Muscle layer of duodenum (tissue), 2 donors: Measurements from ENCODE around the gene ZNF577.
"Not testable (repeated sequence)": the region's sequence is repeated elsewhere in the genome, so short reads cannot be mapped to it uniquely, and the experiment has no call there.

ENCODE experiments used
- H3K27ac ChIP-seq: one replicate; pipeline ENCODE4 v1.7.0; 2013; ENCODE audit warnings: mild to moderate bottlenecking, low read length
- H3K27me3 ChIP-seq: one replicate; pipeline ENCODE4 v1.7.0; 2013; ENCODE audit warnings: low read depth, mild to moderate bottlenecking, control low read depth, low read length
- H3K36me3 ChIP-seq, 2 donors: one replicate each; pipeline ENCODE4 v1.7.0; 2013; ENCODE audit warnings: low read length in 2 of 2, control low read depth in 1 of 2, mild to moderate bottlenecking in 1 of 2; ENCODE audit not compliant: insufficient read depth in 2 of 2, control insufficient read depth in 1 of 2
- H3K4me1 ChIP-seq, 2 donors: one replicate each; pipeline ENCODE4 v1.7.0; 2013; ENCODE audit warnings: low read length in 2 of 2, mild to moderate bottlenecking in 2 of 2, control low read depth in 1 of 2, moderate library complexity in 1 of 2; ENCODE audit not compliant: insufficient read depth in 2 of 2, control insufficient read depth in 1 of 2
- H3K4me3 ChIP-seq, 2 donors: one replicate each; pipeline ENCODE4 v1.7.0; 2013; ENCODE audit warnings: low read length in 2 of 2, low read depth in 1 of 2, mild to moderate bottlenecking in 1 of 2
- H3K9me3 ChIP-seq, 2 donors: one replicate each; pipeline ENCODE4 v1.7.0; 2013; ENCODE audit warnings: low read length in 2 of 2, control low read depth in 1 of 2, mild to moderate bottlenecking in 1 of 2; ENCODE audit not compliant: control insufficient read depth in 1 of 2
- donor health status: healthy.

ZNF577 gene

DNA sequence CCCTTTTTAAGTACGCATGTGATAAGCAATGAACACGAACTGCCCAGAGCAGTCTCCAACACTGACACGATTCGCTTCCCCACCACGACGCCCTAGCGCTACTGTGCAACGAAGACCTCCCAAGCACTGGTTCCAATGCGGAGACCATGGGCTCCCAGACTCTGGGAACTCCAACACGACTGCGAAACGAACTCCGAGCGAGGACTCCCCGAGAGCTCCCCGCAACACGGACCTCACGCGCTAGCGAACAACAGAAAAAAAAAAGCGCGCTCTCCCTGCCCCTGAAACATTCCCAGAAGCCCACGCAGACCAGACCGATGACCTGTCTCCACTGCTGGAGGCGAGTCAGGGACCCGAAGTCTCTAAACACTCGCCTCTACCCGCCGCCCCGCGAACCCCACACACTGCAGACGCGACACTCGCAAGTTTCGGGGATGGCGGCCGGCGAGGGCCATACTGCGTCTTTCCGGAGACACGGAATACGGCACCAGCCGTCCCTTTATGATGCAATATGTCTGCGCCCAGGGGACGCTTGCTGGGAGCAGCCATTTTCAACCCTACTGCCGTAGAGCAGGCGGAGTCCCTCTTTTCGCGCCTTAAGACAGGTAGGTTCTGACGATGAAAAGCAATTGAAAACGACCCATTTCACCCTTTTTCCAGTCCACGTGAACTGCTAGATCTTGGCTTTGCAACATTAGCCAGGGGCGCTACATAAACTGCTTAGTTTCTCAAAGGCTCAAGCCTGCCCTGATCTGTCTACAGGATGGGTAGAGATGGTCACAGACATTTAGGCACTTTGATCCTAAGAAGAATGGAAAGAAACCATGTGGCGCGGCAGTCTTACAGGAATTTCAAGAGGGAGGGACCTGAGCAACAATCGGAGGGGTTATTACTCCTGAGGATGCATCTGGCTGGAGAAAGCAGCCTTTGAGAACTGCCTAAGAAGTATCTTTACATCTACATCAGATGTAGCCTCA is at the start of gene ZNF577:
Gene ZNF577 (minus strand): TSS at position 430 of the 977 bp plus-strand sequence. CDS start 7,569 bp downstream, outside the sequence.
- Histone ChIP-seq H3K27me3 (no peaks in the 10 kb centered on the region), H3K4me1 (peaks cover 0 to 7% of the 10 kb centered on the region in 2 donors), H3K36me3 (peaks cover 20 to 43% of the 10 kb centered on the region in 2 donors), H3K9me3 (peaks cover 45 to 51% of the 10 kb centered on the region in 2 donors), H3K4me3 (peak within 1 kb of the TSS; percentile 69 to 72), H3K27ac (peak within 1 kb of the TSS; percentile 71)

GRCh38 chr19:51931921-51932320 is 44.2 kb upstream of the ZNF577 start:
- Histone ChIP-seq H3K4me1 (peaks cover 0 to 7% of the 10 kb centered on the region in 2 donors), H3K27me3 (no peaks in the 10 kb centered on the region), H3K4me3 (no peak overlapping the region), H3K27ac (no peak overlapping the region), H3K36me3 (peaks cover 46 to 72% of the 10 kb centered on the region in 2 donors), H3K9me3 (peaks cover 22 to 36% of the 10 kb centered on the region in 2 donors)

DNA sequence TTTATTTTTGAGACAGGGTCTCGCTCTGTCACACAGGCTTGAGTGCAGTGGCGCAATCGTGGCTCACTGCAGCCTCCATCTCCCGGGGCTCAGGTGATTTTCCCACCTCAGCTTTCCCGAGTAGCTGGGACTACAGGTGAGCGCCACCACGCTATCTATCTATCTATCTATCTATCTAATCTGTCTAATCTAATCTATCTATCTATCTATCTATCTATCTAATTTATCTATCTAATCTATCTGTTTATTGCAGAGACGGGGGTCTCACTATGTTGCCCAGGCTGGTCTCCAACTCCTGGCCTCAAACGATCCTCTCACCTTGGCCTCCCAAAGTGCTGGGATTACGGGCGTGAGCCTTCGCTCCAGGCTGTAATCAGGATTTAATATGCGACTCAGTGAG is 40.1 kb upstream of the ZNF577 start:
- Histone ChIP-seq H3K36me3 (peaks cover 19 to 33% of the 10 kb centered on the region in 2 donors), H3K9me3 (peaks cover 16 to 22% of the 10 kb centered on the region in 2 donors), H3K27ac (peak overlapping the region; percentile 77), H3K4me1 (peaks cover 0 to 7% of the 10 kb centered on the region in 2 donors), H3K4me3 (peak overlapping the region; percentile 70 to 95), H3K27me3 (no peaks in the 10 kb centered on the region)

DNA sequence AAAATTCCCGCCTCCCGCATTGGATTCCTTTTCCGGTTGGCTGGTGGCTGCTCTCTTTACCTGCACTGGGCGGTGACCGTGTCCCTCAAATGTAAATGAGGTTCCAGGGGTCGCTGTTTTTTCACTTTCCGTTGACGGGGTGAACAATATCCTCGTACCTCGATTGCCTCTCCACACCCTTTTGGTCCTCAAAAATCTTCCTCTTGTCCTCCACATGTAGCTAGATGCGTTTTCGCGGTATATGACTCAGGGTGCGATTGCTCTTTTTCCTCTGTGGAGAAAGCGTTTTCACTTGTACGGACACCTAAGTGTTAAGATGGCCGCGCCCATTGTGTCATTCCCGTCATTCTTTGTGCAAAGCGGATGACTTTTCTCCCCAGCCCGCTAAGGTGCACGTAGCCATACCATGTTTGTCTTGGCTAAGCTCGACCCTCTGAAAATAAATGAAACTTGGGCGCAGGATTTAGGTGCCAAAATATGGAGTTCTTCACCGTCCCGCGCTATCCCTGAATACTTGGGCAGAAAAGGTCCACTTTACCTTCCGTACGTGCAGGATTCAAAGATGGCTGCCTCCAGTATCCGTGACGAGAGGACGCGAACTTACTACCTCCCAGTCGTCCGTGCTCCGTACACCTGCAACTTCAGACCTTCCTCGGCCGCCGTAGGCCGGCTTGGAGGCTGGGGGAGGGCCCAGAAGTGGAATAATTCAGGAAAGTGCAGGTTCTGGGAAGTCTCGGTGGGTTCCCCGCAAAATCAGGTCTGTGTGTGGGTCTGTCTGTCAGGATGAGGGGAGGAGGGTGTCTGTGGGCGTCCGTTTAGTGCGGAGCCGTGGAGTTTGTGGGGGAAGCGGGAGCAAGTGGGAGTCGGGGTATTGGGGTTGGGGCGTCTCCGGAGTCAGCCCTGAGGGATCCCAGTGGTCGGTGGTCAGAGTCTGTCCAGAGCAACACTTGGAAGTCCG is 39.3 kb upstream of the ZNF577 start, which contains the start of gene ZNF613:
Gene ZNF613 (plus strand): TSS at position 689 of the 958 bp plus-strand sequence. CDS start 8,749 bp downstream, outside the sequence.
- Histone ChIP-seq H3K4me1 (peaks cover 0 to 7% of the 10 kb centered on the region in 2 donors), H3K9me3 (peaks cover 20 to 29% of the 10 kb centered on the region in 2 donors), H3K27ac (peak within 1 kb of the TSS; percentile 77), H3K4me3 (peak within 1 kb of the TSS; percentile 70 to 95), H3K27me3 (no peaks in the 10 kb centered on the region), H3K36me3 (peaks cover 19 to 26% of the 10 kb centered on the region in 2 donors)

- H3K36me3 ChIP-seq, result peaks cover 16 to 19% of the 10 kb centered on the region in 2 donors
- H3K9me3 ChIP-seq, result peaks cover 20 to 31% of the 10 kb centered on the region in 2 donors
- H3K27me3 ChIP-seq, result no peaks in the 10 kb centered on the region
- peaks cover 0 to 7% of the 10 kb centered on the region in 2 donors for H3K4me1 ChIP-seq
- H3K4me3 ChIP-seq, result peak overlapping the region; percentile 70 to 95
- H3K27ac ChIP-seq, result peak overlapping the region; percentile 77
Observed at GRCh38 chr19:51926426-51926783, 38.7 kb upstream of the ZNF577 start.

- Histone ChIP-seq H3K4me3 (peak overlapping the region in 1 of 2 donors; percentile 48), H3K4me1 (no peaks in the 10 kb centered on the region), H3K27ac (no peak overlapping the region), H3K9me3 (peaks cover 45 to 65% of the 10 kb centered on the region in 2 donors), H3K27me3 (no peaks in the 10 kb centered on the region), H3K36me3 (no peaks in the 10 kb centered on the region)
Observed at GRCh38 chr19:51921949-51922348, 34.2 kb upstream of the ZNF577 start.

- Histone ChIP-seq H3K4me1 (no peaks in the 10 kb centered on the region), H3K27me3 (no peaks in the 10 kb centered on the region), H3K36me3 (no peaks in the 10 kb centered on the region), H3K27ac (no peak overlapping the region), H3K4me3 (peak overlapping the region in 1 of 2 donors; percentile 48), H3K9me3 (peaks cover 62 to 82% of the 10 kb centered on the region in 2 donors)
Observed at GRCh38 chr19:51919606-51920005, 31.9 kb upstream of the ZNF577 start.

DNA sequence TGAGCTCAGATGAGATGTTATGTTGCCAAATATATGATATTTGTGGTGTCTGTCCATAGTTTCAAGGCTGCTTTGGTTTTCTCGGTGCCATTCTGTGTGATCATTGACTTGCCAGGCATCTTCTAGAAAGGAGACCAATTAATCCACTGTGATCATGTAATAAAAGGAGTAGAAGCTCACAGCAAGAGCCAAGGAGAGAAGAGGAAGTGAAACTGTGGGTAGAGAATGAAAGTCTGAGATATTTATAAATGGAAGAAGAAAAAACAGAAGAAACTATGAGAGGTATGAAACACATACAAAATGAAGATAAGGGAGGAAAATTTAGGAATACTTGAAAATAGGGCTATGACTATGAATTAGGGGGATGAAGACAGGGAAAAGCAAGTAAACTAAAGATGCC is 28.4 kb upstream of the ZNF577 start:
- no peaks in the 10 kb centered on the region for H3K4me1 ChIP-seq
- peak overlapping the region in 1 of 2 donors; percentile 38 for H3K4me3 ChIP-seq
- H3K27ac ChIP-seq, result no peak overlapping the region
- no peaks in the 10 kb centered on the region for H3K27me3 ChIP-seq
- peaks cover 46 to 68% of the 10 kb centered on the region in 2 donors for H3K9me3 ChIP-seq
- no peaks in the 10 kb centered on the region for H3K36me3 ChIP-seq

DNA sequence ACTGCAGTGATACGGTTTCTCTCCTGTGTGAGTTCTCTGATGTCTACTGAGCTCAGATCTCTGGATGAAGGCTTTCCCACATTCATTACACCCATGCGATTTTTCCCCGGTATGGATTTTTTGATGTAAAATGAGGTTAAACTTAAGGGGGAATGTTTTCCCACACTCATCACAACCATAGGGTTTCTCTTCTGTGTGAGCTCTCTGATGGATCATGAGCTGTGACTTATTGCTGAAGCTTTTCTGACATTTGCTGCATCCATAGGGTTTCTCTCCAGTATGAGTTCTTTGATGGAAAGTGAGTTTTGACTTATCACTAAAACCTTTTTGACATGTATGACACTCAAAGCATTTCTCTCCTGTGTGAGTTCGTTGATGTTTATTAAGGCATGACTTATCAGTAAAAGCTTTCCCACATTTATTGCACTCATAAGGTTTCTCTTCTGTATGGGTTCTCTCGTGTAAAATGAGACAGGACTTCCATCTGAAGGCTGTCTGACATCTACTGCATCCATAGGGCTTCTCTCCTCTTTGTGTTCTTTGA is 27.6 kb upstream of the ZNF577 start:
- peaks cover 38 to 61% of the 10 kb centered on the region in 2 donors for H3K9me3 ChIP-seq
- no peak overlapping the region for H3K27ac ChIP-seq
- no peaks in the 10 kb centered on the region for H3K36me3 ChIP-seq
- H3K27me3 ChIP-seq, result no peaks in the 10 kb centered on the region
- H3K4me1 ChIP-seq, result no peaks in the 10 kb centered on the region
- peak overlapping the region in 1 of 2 donors; percentile 36 for H3K4me3 ChIP-seq

DNA sequence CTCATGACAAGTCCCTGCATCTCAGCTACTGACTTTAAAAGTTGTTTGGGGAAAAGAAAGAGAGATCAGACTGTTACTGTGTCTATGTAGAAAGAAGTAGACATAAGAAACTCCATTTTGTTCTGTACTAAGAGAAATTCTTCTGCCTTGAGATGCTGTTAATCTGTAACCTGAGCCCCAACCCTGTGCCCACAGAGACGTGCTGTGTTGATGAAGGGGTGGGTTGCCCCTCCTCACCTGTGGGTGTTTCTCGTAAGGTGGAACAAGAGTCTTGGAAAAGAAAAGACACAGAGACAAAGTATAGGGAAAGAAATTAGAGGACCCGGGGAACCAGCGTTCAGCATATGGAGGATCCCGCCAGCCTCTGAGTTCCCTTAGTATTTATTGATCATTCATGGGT is 20.2 kb upstream of the ZNF577 start:
- H3K27me3 ChIP-seq, H3K9me3 ChIP-seq, H3K4me1 ChIP-seq, H3K27ac ChIP-seq, H3K4me3 ChIP-seq, H3K36me3 ChIP-seq: not testable (repeated sequence)
